Upper lobe of left lung (tissue), 6 donors: ENCODE results near the gene MRM1. TPM values are rescaled to one million over a fixed set of nuclear protein-coding genes. Genes with fewer than 3 reads are reported as not detected.

ENCODE experiments used
- ATAC-seq, 2 donors: fragments of 200-7000 bp; cut with Tn5 transposase; one replicate each; pipeline ENCODE4 v1.9.1; 2022; ENCODE audit warnings: mild to moderate bottlenecking in 2 of 2, moderate library complexity in 2 of 2; ENCODE audit not compliant: low FRiP score in 2 of 2
- DNase-seq, 2 donors: peaks; one replicate each; pipeline ENCODE4 v3.0.0-alpha.2; 2019 to 2020
- H3K27ac ChIP-seq, 4 donors: fragments of 200-600 bp; sonication (generic); one replicate each; pipeline ENCODE4 v1.5.1; 2016 to 2019
- H3K27me3 ChIP-seq, 4 donors: fragments of 200-600 bp; sonication (generic); one replicate each; pipeline ENCODE4 v1.5.1; 2017 to 2019
- H3K36me3 ChIP-seq, 4 donors: fragments of 200-600 bp; sonication (generic); one replicate each; pipeline ENCODE4 v1.5.1; 2016 to 2019
- H3K4me1 ChIP-seq, 4 donors: fragments of 200-600 bp; sonication (generic); one replicate each; pipeline ENCODE4 v1.5.1; 2018 to 2019
- H3K4me3 ChIP-seq, 4 donors: fragments of 200-600 bp; sonication (generic); one replicate each; pipeline ENCODE4 v1.5.1; 2017 to 2019; ENCODE audit warnings: mild to moderate bottlenecking in 2 of 4, moderate library complexity in 1 of 4
- H3K9me3 ChIP-seq, 4 donors: fragments of 200-600 bp; sonication (generic); one replicate each; pipeline ENCODE4 v1.5.1; 2018 to 2019
- EP300 ChIP-seq, 4 donors: sonication (generic); formaldehyde crosslinking; IDR thresholded peaks; one replicate each; pipeline ENCODE4 v1.5.1; 2017; ENCODE audit warnings: antibody characterized with exemption in 4 of 4, control low read depth in 2 of 4
- WGBS, 2 donors: methylation state at CpG; one replicate each; pipeline ENCODE4 v1.1.5; 2017 to 2018; 5-methylcytosine and 5-hydroxymethylcytosine counted together
- total RNA-seq, 6 donors: library from RNA; depleted of rRNA in 4 of 6; stranded (reverse); fragments of >200 nt in 4 of 6; gene quantifications; one replicate each; pipeline versions ENCODE4 v1.1.0 to v1.2.1, GENCODE V29; 2016 to 2021
- TF ChIP-seq, protein P1 (sequence below), 6 experiments: fragments of 450-650 bp in 4 of 6; fragments of 200-600 bp in 2 of 6; sonication (generic) in 2 of 6; IDR thresholded peaks; one replicate each; pipeline ENCODE4 v1.5.1; 2016 to 2019; ENCODE audit warnings: antibody characterized with exemption in 6 of 6
- donor health status: DM: no; HTN: no; CAD: no; lungs with moderate emphysema.
- donor health status: DM: no; HTN: yes; CAD: no; lungs with severe emphysema.

The MRM1 gene
- total RNA-seq, 6 donors from 2014 or later = 3.1 to 9.4 (median 8.1) TPM

DNA sequence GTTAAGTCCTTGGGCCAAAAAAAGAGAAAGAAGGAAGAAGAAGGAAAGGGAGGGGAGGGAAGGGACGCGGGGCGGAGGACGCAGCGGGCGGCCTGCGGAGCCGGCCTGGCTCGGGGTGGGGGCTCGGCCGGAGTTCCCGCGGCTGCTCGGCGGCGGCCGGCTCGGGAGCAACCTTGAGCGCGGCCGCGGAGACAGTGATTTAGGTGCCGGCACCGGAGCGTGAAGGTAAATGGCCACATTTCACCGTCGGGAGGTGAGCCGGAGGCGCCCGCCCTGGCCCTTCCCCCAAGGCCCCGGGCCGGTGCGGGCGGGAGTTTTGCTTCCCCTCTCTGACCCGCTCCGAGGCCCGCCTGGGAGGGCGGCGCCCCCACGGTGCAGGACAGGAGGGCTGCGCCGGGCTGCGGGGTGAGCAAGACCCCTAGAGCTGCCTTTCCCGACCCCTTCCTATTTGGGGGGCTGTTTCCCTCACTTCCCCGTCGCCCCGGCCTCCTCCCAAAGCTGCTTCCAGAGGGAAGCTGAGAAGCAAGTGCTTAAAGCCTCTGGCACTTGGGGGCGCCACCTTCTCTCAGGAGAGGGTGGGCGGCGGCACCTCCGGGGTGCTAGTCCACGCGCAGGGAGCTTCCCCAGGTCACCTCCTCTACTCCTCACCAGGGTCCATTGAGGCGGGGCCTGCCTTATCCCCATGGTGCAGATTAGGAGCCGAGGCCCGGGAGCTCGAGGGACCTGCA is 56.5 kb downstream of the MRM1 start:
- TF ChIP-seq, protein P1, sequence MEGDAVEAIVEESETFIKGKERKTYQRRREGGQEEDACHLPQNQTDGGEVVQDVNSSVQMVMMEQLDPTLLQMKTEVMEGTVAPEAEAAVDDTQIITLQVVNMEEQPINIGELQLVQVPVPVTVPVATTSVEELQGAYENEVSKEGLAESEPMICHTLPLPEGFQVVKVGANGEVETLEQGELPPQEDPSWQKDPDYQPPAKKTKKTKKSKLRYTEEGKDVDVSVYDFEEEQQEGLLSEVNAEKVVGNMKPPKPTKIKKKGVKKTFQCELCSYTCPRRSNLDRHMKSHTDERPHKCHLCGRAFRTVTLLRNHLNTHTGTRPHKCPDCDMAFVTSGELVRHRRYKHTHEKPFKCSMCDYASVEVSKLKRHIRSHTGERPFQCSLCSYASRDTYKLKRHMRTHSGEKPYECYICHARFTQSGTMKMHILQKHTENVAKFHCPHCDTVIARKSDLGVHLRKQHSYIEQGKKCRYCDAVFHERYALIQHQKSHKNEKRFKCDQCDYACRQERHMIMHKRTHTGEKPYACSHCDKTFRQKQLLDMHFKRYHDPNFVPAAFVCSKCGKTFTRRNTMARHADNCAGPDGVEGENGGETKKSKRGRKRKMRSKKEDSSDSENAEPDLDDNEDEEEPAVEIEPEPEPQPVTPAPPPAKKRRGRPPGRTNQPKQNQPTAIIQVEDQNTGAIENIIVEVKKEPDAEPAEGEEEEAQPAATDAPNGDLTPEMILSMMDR (IDR thresholded peaks at IDR 0.05) = peak in 1 of 6 experiments; percentile 10
- TF ChIP-seq EP300 (IDR thresholded peaks at IDR 0.05) = no peak
- Histone ChIP-seq H3K4me1 (peaks cover 6 to 9% (median 8%) of the 10 kb centered on the region in 4 donors), H3K36me3 (no peaks in the 10 kb centered on the region), H3K27ac (no peak overlapping the region), H3K9me3 (no peaks in the 10 kb centered on the region), H3K27me3 (peaks cover 0 to 6% (median 2%) of the 10 kb centered on the region in 4 donors), H3K4me3 (peak overlapping the region in 3 of 4 donors; percentile 37 to 50 (median 49))
- ATAC-seq (peak in 1 of 2 donors; percentile 48), DNase-seq (peak; percentile 29 to 83)
- 10 to 11% methylated on average over 38 to 45 of the region's 57 CpGs for WGBS, 2 donors

Other genes with a start within 250 kb of the MRM1 start
- gene TBC1D3H, start 213.1 kb upstream of the MRM1 start, total RNA-seq = not detected
- 10 to 100 TPM in 5 of 6 donors, 1 to 10 TPM in 1; 7.7 to 26.0 (median 21.6) TPM for gene ZNHIT3, start 114.9 kb upstream of the MRM1 start, total RNA-seq
- 100 to 1,000 TPM in 1 of 6 donors, 10 to 100 TPM in 5; 34.8 to 167 (median 49.4) TPM for gene MYO19, start 66.7 kb upstream of the MRM1 start, total RNA-seq
- gene PIGW, start 66.6 kb upstream of the MRM1 start, total RNA-seq = 10 to 100 TPM in 2 of 6 donors, 1 to 10 TPM in 2, under 1 TPM in 1, not detected in 1; 0.67 to 11.9 (median 9.3) TPM
- gene GGNBP2, start 56.7 kb upstream of the MRM1 start, total RNA-seq = 100 to 1,000 TPM in 1 of 6 donors, 10 to 100 TPM in 5; 36.8 to 101 (median 70.0) TPM
- 1 to 10 TPM; 3.6 to 7.5 (median 4.9) TPM for gene DHRS11, start 9.7 kb upstream of the MRM1 start, total RNA-seq